ENCODE measurements around the gene ATP10D. TPM values are rescaled to one million over a fixed set of nuclear protein-coding genes. Genes with fewer than 3 reads are reported as not detected.

The ATP10D gene
- total RNA-seq, 4 donors from 2014 or later: 4.4 to 15.7 (median 10.0) TPM

- H3K4me3 ChIP-seq: no peak overlapping the region
- TF ChIP-seq POLR2A (IDR thresholded peaks at IDR 0.05) (no peak), CTCF (IDR thresholded peaks at IDR 0.05) (no peak)
- no peaks in the 10 kb centered on the region for H3K27me3 ChIP-seq
Measured at GRCh38 chr4:47572981-47573380, 87.9 kb downstream of the ATP10D start.

GRCh38 chr4:47577779-47578553, 92.9 kb downstream of the ATP10D start:
- Histone ChIP-seq H3K27me3 (no peaks in the 10 kb centered on the region), H3K4me1 (no peaks in the 10 kb centered on the region), H3K27ac (peak overlapping the region in 3 of 4 donors; percentile 12 to 43 (median 36)), H3K36me3 (peaks cover 0 to 57% (median 0%) of the 10 kb centered on the region in 3 donors), H3K4me3 (no peak overlapping the region), H3K9me3 (no peaks in the 10 kb centered on the region)
- DNase-seq: no peak
- TF ChIP-seq POLR2A (IDR thresholded peaks at IDR 0.05): no peak
- no peak for TF ChIP-seq CTCF (IDR thresholded peaks at IDR 0.05)

More at GRCh38 chr4:47572981-47573380, 87.9 kb downstream of the ATP10D start:
- H3K27ac ChIP-seq: no peak overlapping the region
- H3K9me3 ChIP-seq: no peaks in the 10 kb centered on the region
- no peaks in the 10 kb centered on the region for H3K4me1 ChIP-seq
- DNase-seq: no peak
- H3K36me3 ChIP-seq: peaks cover 0 to 50% (median 0%) of the 10 kb centered on the region in 3 donors

- DNase-seq: no peak
- no peaks in the 10 kb centered on the region for H3K27me3 ChIP-seq
- H3K4me1 ChIP-seq: no peaks in the 10 kb centered on the region
- peaks cover 0 to 65% (median 0%) of the 10 kb centered on the region in 3 donors for H3K36me3 ChIP-seq
- no peak overlapping the region for H3K27ac ChIP-seq
- no peak for TF ChIP-seq CTCF (IDR thresholded peaks at IDR 0.05)
- no peak for TF ChIP-seq POLR2A (IDR thresholded peaks at IDR 0.05)
- H3K4me3 ChIP-seq: no peak overlapping the region
- no peaks in the 10 kb centered on the region for H3K9me3 ChIP-seq
Measured at GRCh38 chr4:47579235-47579634, 94.2 kb downstream of the ATP10D start.

GRCh38 chr4:47590325-47590724, 105.2 kb downstream of the ATP10D start:
- no peak for TF ChIP-seq CTCF (IDR thresholded peaks at IDR 0.05)
- TF ChIP-seq POLR2A (IDR thresholded peaks at IDR 0.05): no peak
- no peak overlapping the region for H3K27ac ChIP-seq

GRCh38 chr4:47597696-47598095, 112.6 kb downstream of the ATP10D start:
- Histone ChIP-seq H3K27me3 (no peaks in the 10 kb centered on the region), H3K4me3 (no peak overlapping the region), H3K4me1 (no peaks in the 10 kb centered on the region), H3K9me3 (no peaks in the 10 kb centered on the region), H3K36me3 (no peaks in the 10 kb centered on the region), H3K27ac (no peak overlapping the region)
- DNase-seq: no peak
- TF ChIP-seq POLR2A (IDR thresholded peaks at IDR 0.05) (no peak), CTCF (IDR thresholded peaks at IDR 0.05) (no peak)

More at GRCh38 chr4:47590325-47590724, 105.2 kb downstream of the ATP10D start:
- Histone ChIP-seq H3K36me3 (peaks cover 0 to 64% (median 0%) of the 10 kb centered on the region in 3 donors), H3K4me3 (no peak overlapping the region), H3K4me1 (no peaks in the 10 kb centered on the region), H3K27me3 (no peaks in the 10 kb centered on the region), H3K9me3 (peaks cover 0 to 6% (median 0%) of the 10 kb centered on the region in 4 donors)
- no peak for DNase-seq
